ENCODE measurements around the gene RBM10.

The RBM10 gene

GRCh38 chrX:47146936-47147859 lies 2.2 kb downstream of the RBM10 start:
- no peak for DNase-seq

- no peak for DNase-seq
Observed at GRCh38 chrX:47148946-47149345, 3.9 kb downstream of the RBM10 start.

- no peak for DNase-seq
Observed at GRCh38 chrX:47151435-47151834, 6.4 kb downstream of the RBM10 start.

GRCh38 chrX:47156611-47157520 lies 11.8 kb downstream of the RBM10 start:
- DNase-seq: no peak

GRCh38 chrX:47158131-47158530 lies 13.1 kb downstream of the RBM10 start:
- no peak for DNase-seq

GRCh38 chrX:47158781-47159180 lies 13.8 kb downstream of the RBM10 start:
- no peak for DNase-seq

GRCh38 chrX:47160781-47161180 lies 15.8 kb downstream of the RBM10 start:
- no peak for DNase-seq

GRCh38 chrX:47162927-47163583 lies 18.0 kb downstream of the RBM10 start:
- DNase-seq: no peak

GRCh38 chrX:47164420-47164819 lies 19.4 kb downstream of the RBM10 start:
- DNase-seq: no peak

- no peak for DNase-seq
Observed at GRCh38 chrX:47166126-47166525, 21.1 kb downstream of the RBM10 start.

- no peak for DNase-seq
Observed at GRCh38 chrX:47168495-47169073, 23.6 kb downstream of the RBM10 start.

GRCh38 chrX:47169273-47169672 lies 24.3 kb downstream of the RBM10 start:
- no peak for DNase-seq

- no peak for DNase-seq
Observed at GRCh38 chrX:47169726-47170515, 24.9 kb downstream of the RBM10 start.

- DNase-seq: no peak
Observed at GRCh38 chrX:47170861-47171692, 26.1 kb downstream of the RBM10 start.

GRCh38 chrX:47171996-47172395 lies 27.0 kb downstream of the RBM10 start:
- DNase-seq: no peak

GRCh38 chrX:47172549-47172948 lies 27.5 kb downstream of the RBM10 start:
- no peak for DNase-seq

- DNase-seq: no peak
Observed at GRCh38 chrX:47172971-47173792, 28.2 kb downstream of the RBM10 start.

- no peak for DNase-seq
Observed at GRCh38 chrX:47174376-47174775, 29.4 kb downstream of the RBM10 start.

- DNase-seq: no peak
Observed at GRCh38 chrX:47174846-47175587, 30.0 kb downstream of the RBM10 start.

Measured in NCI-H2081 (cell line).